HG03159 (cell line): ENCODE results near the gene RIMBP2.
"Not testable (repeated sequence)": the region's sequence is repeated elsewhere in the genome, so short reads cannot be mapped to it uniquely, and the experiment has no call there.

Experiments used
- ATAC-seq: cut with Tn5 transposase; IDR thresholded peaks from one replicate; pipeline ENCODE4 v1.9.1; 2021; ENCODE audit warnings: mild to moderate bottlenecking, moderate library complexity; ENCODE audit not compliant: unreplicated experiment

RIMBP2 gene

GRCh38 chr12:130661486-130662255 lies 54.4 kb downstream of the RIMBP2 start:
- ATAC-seq: no peak

GRCh38 chr12:130661059-130661458 lies 55.0 kb downstream of the RIMBP2 start:
- ATAC-seq: no peak

GRCh38 chr12:130658145-130658911 lies 57.8 kb downstream of the RIMBP2 start:
- ATAC-seq: no peak

- ATAC-seq: no peak
Measured at GRCh38 chr12:130656411-130656810, 59.7 kb downstream of the RIMBP2 start.

- ATAC-seq: no peak
Measured at GRCh38 chr12:130655881-130656280, 60.2 kb downstream of the RIMBP2 start.

GRCh38 chr12:130655010-130655409 lies 61.1 kb downstream of the RIMBP2 start:
- no peak for ATAC-seq

- no peak for ATAC-seq
Measured at GRCh38 chr12:130651188-130651959, 64.7 kb downstream of the RIMBP2 start.

- no peak for ATAC-seq
Measured at GRCh38 chr12:130650131-130650530, 66.0 kb downstream of the RIMBP2 start.

GRCh38 chr12:130649101-130650045 lies 66.7 kb downstream of the RIMBP2 start:
- ATAC-seq: no peak

GRCh38 chr12:130647814-130648213 lies 68.3 kb downstream of the RIMBP2 start:
- no peak for ATAC-seq

- no peak for ATAC-seq
Measured at GRCh38 chr12:130646716-130647370, 69.3 kb downstream of the RIMBP2 start.

- ATAC-seq: not testable (repeated sequence)
Measured at GRCh38 chr12:130646191-130646590, 69.9 kb downstream of the RIMBP2 start.

GRCh38 chr12:130645751-130646150 lies 70.3 kb downstream of the RIMBP2 start:
- no peak for ATAC-seq

- ATAC-seq: no peak
Measured at GRCh38 chr12:130644566-130644965, 71.5 kb downstream of the RIMBP2 start.

- no peak for ATAC-seq
Measured at GRCh38 chr12:130644146-130644545, 72.0 kb downstream of the RIMBP2 start.

GRCh38 chr12:130642856-130643255 lies 73.2 kb downstream of the RIMBP2 start:
- no peak for ATAC-seq

GRCh38 chr12:130641533-130642184 lies 74.4 kb downstream of the RIMBP2 start:
- no peak for ATAC-seq

GRCh38 chr12:130640901-130641300 lies 75.2 kb downstream of the RIMBP2 start:
- no peak for ATAC-seq

- no peak for ATAC-seq
Measured at GRCh38 chr12:130640496-130640895, 75.6 kb downstream of the RIMBP2 start.
